SK-N-SH treated with all-trans-retinoic acid at 6 μM for 48 hours (cell line): ENCODE data around the gene SDK1.

ENCODE experiments used
- RARB ChIP-seq: fragments of 250-450 bp; sonication (Bioruptor Pico); IDR thresholded peaks from 2 replicates; pipeline ENCODE4 v1.8.0; 2021; ENCODE audit warnings: mild to moderate bottlenecking, moderate library complexity
- TCF4 ChIP-seq: fragments of 250-450 bp; sonication (Bioruptor Pico); IDR thresholded peaks from 2 replicates; pipeline ENCODE4 v1.8.0; 2021; ENCODE audit warnings: mild to moderate bottlenecking, moderate library complexity, borderline replicate concordance

DNA sequence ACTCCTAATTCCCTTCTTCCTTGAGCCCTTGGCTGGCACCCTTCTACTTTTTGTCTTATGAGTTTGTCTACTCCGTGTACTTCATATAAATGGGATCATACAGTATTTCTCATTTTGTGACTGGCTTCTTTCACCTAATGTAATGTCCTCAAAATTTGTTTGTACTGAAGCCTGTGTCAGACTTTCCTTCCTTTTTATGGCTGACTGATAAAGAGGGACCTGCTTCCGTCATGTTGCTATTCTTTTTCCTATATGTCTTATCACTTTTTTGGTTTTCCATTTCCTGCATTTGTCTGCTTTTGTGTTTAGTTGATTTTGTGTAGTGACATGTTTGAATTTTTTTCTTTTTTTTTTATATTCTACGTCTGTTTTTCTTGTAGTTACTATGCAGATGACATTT, 470.9 kb downstream of the SDK1 start:
- TF ChIP-seq RARB (CRISPR knock-in tag) (no peak), TCF4 (CRISPR knock-in tag) (no peak)
